K562 (cell line): Measurements from ENCODE around the gene ETDB. TPM values are rescaled to one million over a fixed set of nuclear protein-coding genes. Genes with fewer than 3 reads are reported as not detected.
"Not testable (repeated sequence)": the region's sequence is repeated elsewhere in the genome, so short reads cannot be mapped to it uniquely, and the experiment has no call there.

Source experiments
- ATAC-seq: fragments of 200-7000 bp; cut with Tn5 transposase; 3 replicates; pipeline ENCODE4 v1.9.1; 2020; ENCODE audit warnings: moderate library complexity
- BruUV-seq: library from RNA; stranded (reverse); fragments of 400-500 nt; replicated peaks from 2 replicates; lab custom pipeline; 2021; lab: Mats Ljungman, UMichigan
- CTCF ChIA-PET: fragments of 300-600 bp; formaldehyde crosslinking; extraction: SDS; loops from one replicate; lab custom pipeline; 2021; ENCODE audit warnings: low intra/inter-chr PET ratio; lab: Yijun Ruan, JAX
- POLR2A ChIA-PET: fragments of 300-600, 350-650 bp; sonication (Branson Sonifier 250); formaldehyde crosslinking; extraction: SDS; loops from one replicate; lab custom pipeline; 2021; ENCODE audit warnings: antibody characterized with exemption, inconsistent platforms; lab: Yijun Ruan, JAX
- DNase-seq, 4 experiments: peaks; one replicate each; pipeline versions ENCODE4 v3.0.0 to v3.0.0-alpha.2; 2011 to 2018; ENCODE audit warnings: low spot score in 3 of 4, mixed read lengths in 3 of 4; ENCODE audit errors: extremely low read depth in 1 of 4
- FAIRE-seq: peaks from 2 replicates; lab custom pipeline; 2011; peaks lifted over from hg19 to GRCh38; lab: Jason Lieb, UNC
- H2AFZ ChIP-seq: 2 replicates; pipeline ENCODE4 v1.6.0; 2011; ENCODE audit warnings: low read depth, low read length, control low read depth, inconsistent platforms
- H3K27ac ChIP-seq: fragments of 200-600 bp; 3 replicates; pipeline ENCODE4 v1.8.0; 2011; ENCODE audit warnings: low read depth, mild to moderate bottlenecking, control low read depth, inconsistent platforms, low read length, moderate library complexity, mixed read lengths; ENCODE audit errors: extremely low read depth
- H3K27me3 ChIP-seq, 2 experiments: fragments of 300-600 bp in 1 of 2; 2 replicates in 1 of 2; 3 replicates in 1 of 2; pipeline versions ENCODE4 v1.6.0 to v1.8.0; 2011; ENCODE audit warnings: inconsistent platforms in 2 of 2, low read length in 2 of 2, mild to moderate bottlenecking in 1 of 2, mixed read lengths in 1 of 2, moderate library complexity in 1 of 2; ENCODE audit not compliant: control insufficient read depth in 2 of 2, insufficient read depth in 2 of 2
- H3K36me3 ChIP-seq: fragments of 300-600 bp; 3 replicates; pipeline ENCODE4 v1.8.0; 2011; ENCODE audit warnings: mild to moderate bottlenecking, low read length, inconsistent platforms; ENCODE audit not compliant: control insufficient read depth, insufficient read depth
- H3K4me1 ChIP-seq, 2 experiments: fragments of 200-600 bp in 1 of 2; replicated peaks in 1 of 2; 2 replicates in 1 of 2; 3 replicates in 1 of 2; pipeline versions ENCODE4 v1.5.1 to v1.8.0; 2011; ENCODE audit warnings: inconsistent platforms in 2 of 2, low read length in 2 of 2, mild to moderate bottlenecking in 1 of 2, mixed read lengths in 1 of 2, moderate library complexity in 1 of 2; ENCODE audit not compliant: control insufficient read depth in 2 of 2, insufficient read depth in 2 of 2
- H3K4me2 ChIP-seq: 2 replicates; pipeline ENCODE4 v1.6.1; 2011; ENCODE audit warnings: low read length, control low read depth, inconsistent platforms, mixed read lengths; ENCODE audit not compliant: insufficient read depth
- H3K4me3 ChIP-seq: fragments of 200-600 bp; sonication (generic), shearing (Covaris generic); 2 replicates; pipeline ENCODE4 v1.5.1; 2016; ENCODE audit warnings: control low read depth, inconsistent platforms
- H3K79me2 ChIP-seq: fragments of 200-600 bp; 3 replicates; pipeline ENCODE4 v1.8.0; 2011; ENCODE audit warnings: low read length, inconsistent platforms; ENCODE audit not compliant: control insufficient read depth, insufficient read depth
- H3K9ac ChIP-seq, 2 experiments: 2 replicates each; pipeline versions ENCODE4 v1.6.0 to v1.6.1; 2011; ENCODE audit warnings: low read depth in 2 of 2, low read length in 2 of 2, control low read depth in 1 of 2, inconsistent platforms in 1 of 2, mild to moderate bottlenecking in 1 of 2, mixed read lengths in 1 of 2; ENCODE audit not compliant: insufficient read depth in 1 of 2
- H3K9me1 ChIP-seq: one replicate; pipeline ENCODE4 v1.6.0; 2011; ENCODE audit warnings: inconsistent platforms, mild to moderate bottlenecking, low read length, moderate library complexity; ENCODE audit not compliant: control insufficient read depth, insufficient read depth
- H3K9me3 ChIP-seq: replicated peaks from 2 replicates; pipeline ENCODE4 v1.5.1; 2011; ENCODE audit warnings: low read depth, low read length, inconsistent platforms; ENCODE audit not compliant: control insufficient read depth, insufficient read depth
- H4K20me1 ChIP-seq: replicated peaks from 2 replicates; pipeline ENCODE4 v1.6.1; 2011; ENCODE audit warnings: low read length, inconsistent platforms, mixed read lengths; ENCODE audit not compliant: control insufficient read depth, insufficient read depth
- CCNT2 ChIP-seq: IDR thresholded peaks from 2 replicates; pipeline ENCODE4 v1.6.1; 2011; ENCODE audit warnings: borderline replicate concordance, low read depth, mild to moderate bottlenecking, moderate library complexity, mixed read lengths, low read length; ENCODE audit not compliant: insufficient read length; ENCODE audit errors: extremely low read depth
- PHB2 ChIP-seq: fragments of 450-650 bp; IDR thresholded peaks from 2 replicates; pipeline ENCODE4 v1.6.1; 2017; ENCODE audit warnings: low read depth
- TAF15 ChIP-seq: fragments of 200-400 bp; formaldehyde crosslinking; IDR thresholded peaks from 2 replicates; pipeline ENCODE4 v1.6.1; 2017; ENCODE audit warnings: mild to moderate bottlenecking, low read depth, low read length, moderate library complexity
- ZBTB7A ChIP-seq: IDR thresholded peaks from 2 replicates; pipeline ENCODE4 v1.6.1; 2011; ENCODE audit warnings: low read depth, mild to moderate bottlenecking, low read length, moderate library complexity, borderline replicate concordance; ENCODE audit not compliant: control insufficient read depth
- ZNF311 ChIP-seq: fragments of 250-450 bp; sonication (Bioruptor Pico); IDR thresholded peaks from 2 replicates; pipeline ENCODE4 v1.4.0; 2020; ENCODE audit warnings: mild to moderate bottlenecking, moderate library complexity
- ZNF76 ChIP-seq: fragments of 250-450 bp; sonication (Bioruptor Pico); IDR thresholded peaks from 2 replicates; pipeline ENCODE4 v1.4.0; 2020; ENCODE audit warnings: mild to moderate bottlenecking, moderate library complexity, borderline replicate concordance
- WGBS: fragments of 100-300 bp; shearing (Covaris generic); methylation state at CpG from one replicate; pipeline ENCODE4 v1.1.6; 2016; ENCODE audit warnings: low coverage, mixed read lengths; ENCODE audit not compliant: insufficient coverage; ENCODE audit errors: missing lambda C conversion rate; 5-methylcytosine and 5-hydroxymethylcytosine counted together
- in situ Hi-C: fragments of 300-500 bp; cut with MboI; formaldehyde crosslinking; loops from 4 replicates; pipeline ENCODE4 v1.15.0; 2018; ENCODE audit warnings: inconsistent platforms, mixed read lengths
- intact Hi-C: fragments of 100-400 bp; cut with micrococcal nuclease; formaldehyde crosslinking; loops from 2 replicates; pipeline ENCODE4 v1.14.2; 2022
- polyA plus RNA-seq, 8 experiments: library from polyadenylated mRNA; depleted of rRNA in 4 of 8; stranded (reverse) in 5 of 8; unstranded in 3 of 8; fragments of >200 nt; fragmentation: Nextera tagmentation in 2 of 8; fragmentation: Illumina TruSeq in 1 of 8; extraction: Ambion mirVana in 2 of 8; extraction: Trizol in 1 of 8; gene quantifications; 2 replicates each; pipeline versions ENCODE4 v1.2.1 to v1.2.3, GENCODE V29; 2011 to 2014; ENCODE audit warnings: inconsistent platforms in 1 of 8, missing spikeins in 1 of 8
- total RNA-seq, 7 experiments: library from RNA; depleted of rRNA in 6 of 7; stranded (reverse); fragments of >200 nt in 6 of 7; fragmentation: Illumina TruSeq in 2 of 7; extraction: Trizol in 2 of 7; gene quantifications; 2 replicates each; pipeline versions ENCODE4 v1.2.1 to v1.2.3, GENCODE V29; 2011 to 2021; ENCODE audit warnings: low replicate concordance in 1 of 7
- TF ChIP-seq, protein P1 (sequence below): fragments of 250-450 bp; sonication (Bioruptor Pico); IDR thresholded peaks from 2 replicates; pipeline ENCODE4 v1.8.0; 2022; ENCODE audit warnings: moderate library complexity, mild to moderate bottlenecking, inconsistent platforms
- TF ChIP-seq, protein P2 (sequence below): IDR thresholded peaks from 2 replicates; pipeline ENCODE4 v1.6.1; 2016; ENCODE audit warnings: missing genetic modification characterization, missing compliant biosample characterization
- TF ChIP-seq, protein P3 (sequence below): sonication (generic); IDR thresholded peaks from 2 replicates; pipeline ENCODE4 v1.6.1; 2016

Gene ETDB
- total and polyA plus RNA-seq, 9 of the 15 experiments (the other 6 are each of a cell fraction or from before 2014, with no cell fraction given), result not detected

DNA sequence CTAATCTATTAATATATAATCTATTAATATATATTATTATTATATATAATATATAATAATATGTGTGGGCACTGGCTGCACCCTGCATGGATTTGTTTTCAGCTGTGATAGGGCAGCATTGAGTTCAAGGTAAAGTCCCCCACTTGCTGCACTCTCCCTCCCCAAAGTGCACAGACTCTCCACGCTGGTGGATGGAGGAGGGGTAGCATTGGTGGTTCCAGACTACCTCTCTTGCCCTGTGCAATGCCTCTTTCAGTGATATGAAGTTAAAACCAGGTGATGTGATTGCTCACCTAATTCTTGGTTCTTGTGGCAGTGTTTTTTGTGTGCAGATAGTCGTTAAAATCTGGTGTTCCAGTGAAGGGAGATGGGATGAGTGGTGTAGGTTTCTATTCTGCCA lies 4.3 kb downstream of the ETDB start:
- intact Hi-C loops, H3K4me3 ChIP-seq, H2AFZ ChIP-seq, H3K9me3 ChIP-seq, H3K9me1 ChIP-seq, H3K79me2 ChIP-seq, H3K4me1 ChIP-seq, H3K4me2 ChIP-seq, DNase-seq, FAIRE-seq, POLR2A ChIA-PET, H4K20me1 ChIP-seq, H3K27me3 ChIP-seq, CTCF ChIA-PET, BruUV-seq, H3K27ac ChIP-seq, ATAC-seq, H3K9ac ChIP-seq, H3K36me3 ChIP-seq: not testable (repeated sequence)
- no CpG with 5 or more reads among the region's 2 CpGs for WGBS
- in situ Hi-C loops, result loop anchor here (25.0 kb wide), 1 partner anchor 96 kb away; no protein-coding TSS in a partner anchor

DNA sequence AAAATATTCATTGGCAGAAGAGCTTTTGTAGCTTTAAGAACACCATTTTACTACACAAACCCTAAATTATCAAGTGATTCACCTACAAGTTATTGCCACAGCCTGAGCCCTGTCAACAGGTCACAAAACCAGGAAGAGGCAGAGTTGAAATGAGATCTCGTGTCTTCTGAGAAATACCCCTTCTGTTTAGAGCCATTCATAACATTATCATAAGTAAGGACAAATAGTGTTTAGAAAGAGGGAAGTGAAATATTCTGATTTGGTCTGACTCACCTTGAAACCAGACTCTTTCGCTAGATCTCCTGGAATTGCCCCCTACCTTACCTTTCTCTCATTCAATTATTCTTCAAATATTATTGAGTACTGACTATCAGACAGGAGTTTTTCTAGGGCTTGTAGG lies 5.9 kb downstream of the ETDB start:
- CTCF ChIA-PET, result no interaction called here
- no peak for DNase-seq

More for the DNA sequence above, 5.9 kb downstream of the ETDB start:
- intact Hi-C loops, result no loop called here
- no peaks in the 10 kb centered on the region for H3K4me1 ChIP-seq
- no peak overlapping the region for H3K9ac ChIP-seq
- 0% methylated on average over 2 of the region's 2 CpGs for WGBS
- H3K4me2 ChIP-seq, result no peak overlapping the region
- H3K36me3 ChIP-seq, result no peaks in the 10 kb centered on the region
- BruUV-seq, result no TSS peak
- H3K9me1 ChIP-seq, result no peaks in the 10 kb centered on the region
- TF ChIP-seq ZBTB7A (no peak), CCNT2 (no peak), ZNF76 (CRISPR knock-in tag) (no peak), ZNF311 (CRISPR knock-in tag) (no peak), TAF15 (no peak), PHB2 (no peak)
- TF ChIP-seq, protein P1, sequence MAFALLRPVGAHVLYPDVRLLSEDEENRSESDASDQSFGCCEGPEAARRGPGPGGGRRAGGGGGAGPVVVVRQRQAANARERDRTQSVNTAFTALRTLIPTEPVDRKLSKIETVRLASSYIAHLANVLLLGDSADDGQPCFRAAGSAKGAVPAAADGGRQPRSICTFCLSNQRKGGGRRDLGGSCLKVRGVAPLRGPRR (CRISPR knock-in tag), result no peak
- TF ChIP-seq, protein P2, sequence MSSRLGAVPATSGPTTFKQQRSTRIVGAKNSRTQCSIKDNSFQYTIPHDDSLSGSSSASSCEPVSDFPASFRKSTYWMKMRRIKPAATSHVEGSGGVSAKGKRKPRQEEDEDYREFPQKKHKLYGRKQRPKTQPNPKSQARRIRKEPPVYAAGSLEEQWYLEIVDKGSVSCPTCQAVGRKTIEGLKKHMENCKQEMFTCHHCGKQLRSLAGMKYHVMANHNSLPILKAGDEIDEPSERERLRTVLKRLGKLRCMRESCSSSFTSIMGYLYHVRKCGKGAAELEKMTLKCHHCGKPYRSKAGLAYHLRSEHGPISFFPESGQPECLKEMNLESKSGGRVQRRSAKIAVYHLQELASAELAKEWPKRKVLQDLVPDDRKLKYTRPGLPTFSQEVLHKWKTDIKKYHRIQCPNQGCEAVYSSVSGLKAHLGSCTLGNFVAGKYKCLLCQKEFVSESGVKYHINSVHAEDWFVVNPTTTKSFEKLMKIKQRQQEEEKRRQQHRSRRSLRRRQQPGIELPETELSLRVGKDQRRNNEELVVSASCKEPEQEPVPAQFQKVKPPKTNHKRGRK, result no peak
- TF ChIP-seq, protein P3, sequence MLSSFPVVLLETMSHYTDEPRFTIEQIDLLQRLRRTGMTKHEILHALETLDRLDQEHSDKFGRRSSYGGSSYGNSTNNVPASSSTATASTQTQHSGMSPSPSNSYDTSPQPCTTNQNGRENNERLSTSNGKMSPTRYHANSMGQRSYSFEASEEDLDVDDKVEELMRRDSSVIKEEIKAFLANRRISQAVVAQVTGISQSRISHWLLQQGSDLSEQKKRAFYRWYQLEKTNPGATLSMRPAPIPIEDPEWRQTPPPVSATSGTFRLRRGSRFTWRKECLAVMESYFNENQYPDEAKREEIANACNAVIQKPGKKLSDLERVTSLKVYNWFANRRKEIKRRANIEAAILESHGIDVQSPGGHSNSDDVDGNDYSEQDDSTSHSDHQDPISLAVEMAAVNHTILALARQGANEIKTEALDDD, result no peak
- no peak overlapping the region for H2AFZ ChIP-seq
- H4K20me1 ChIP-seq, result no peaks in the 10 kb centered on the region
- POLR2A ChIA-PET, result interaction anchor here (0.6 kb wide), 1 partner anchor 1217 kb away, joined by 3 read pairs; no protein-coding TSS in a partner anchor
- H3K9me3 ChIP-seq, result no peaks in the 10 kb centered on the region
- in situ Hi-C loops, result loop anchor here (25.0 kb wide), 1 partner anchor 98 kb away; no protein-coding TSS in a partner anchor
- ATAC-seq (no peak), FAIRE-seq (no peak)
- H3K27ac ChIP-seq, result no peak overlapping the region
- H3K79me2 ChIP-seq, result no peaks in the 10 kb centered on the region
- H3K4me3 ChIP-seq, result no peak overlapping the region
- no peaks in the 10 kb centered on the region for H3K27me3 ChIP-seq
